Neural cell (in vitro differentiated cells): ENCODE measurements around the gene CABP1. TPM values are rescaled to one million over a fixed set of nuclear protein-coding genes. Genes with fewer than 3 reads are reported as not detected.

Experiments
- H2AFZ ChIP-seq: fragments of 200-600, 300-800 bp; sonication (generic), shearing (Covaris generic); 2 replicates; pipeline ENCODE4 v1.6.0; 2014; ENCODE audit warnings: low read depth, mild to moderate bottlenecking, antibody characterized with exemption, low read length, moderate library complexity
- H3F3A ChIP-seq: fragments of 200-600 bp; shearing (Covaris generic); 2 replicates; pipeline ENCODE4 v1.6.1; 2016; ENCODE audit warnings: mild to moderate bottlenecking, moderate library complexity, mixed read lengths, antibody characterized with exemption, low read length; ENCODE audit not compliant: insufficient read depth, poor library complexity, severe bottlenecking
- H3K27ac ChIP-seq: fragments of 200-600, 300-800 bp; sonication (generic), shearing (Covaris generic); 2 replicates; pipeline ENCODE4 v1.5.1; 2014; ENCODE audit warnings: mild to moderate bottlenecking, low read length, moderate library complexity
- H3K27me3 ChIP-seq: fragments of 300-800, 200-600 bp; sonication (generic), shearing (Covaris generic); 2 replicates; pipeline ENCODE4 v1.6.0; 2014; ENCODE audit warnings: mild to moderate bottlenecking, low read depth, low read length, moderate library complexity; ENCODE audit not compliant: insufficient read depth
- H3K36me3 ChIP-seq: fragments of 300-800, 200-600 bp; sonication (generic), shearing (Covaris generic); 2 replicates; pipeline ENCODE4 v1.5.1; 2014; ENCODE audit warnings: mild to moderate bottlenecking, antibody characterized with exemption, low read length, moderate library complexity; ENCODE audit not compliant: insufficient read depth
- H3K4me2 ChIP-seq: fragments of 300-800, 200-600 bp; sonication (generic), shearing (Covaris generic); 2 replicates; pipeline ENCODE4 v1.6.0; 2014; ENCODE audit warnings: mild to moderate bottlenecking, low read length
- H3K4me3 ChIP-seq: fragments of 300-800, 200-600 bp; sonication (generic), shearing (Covaris generic); 2 replicates; pipeline ENCODE4 v1.5.1; 2014; ENCODE audit warnings: mild to moderate bottlenecking, low read length, moderate library complexity
- H3K79me2 ChIP-seq: fragments of 200-600 bp; shearing (Covaris generic); replicated peaks from 2 replicates; pipeline ENCODE4 v1.6.0; 2014; ENCODE audit warnings: mild to moderate bottlenecking, low read length, moderate library complexity; ENCODE audit not compliant: insufficient read depth
- H3K9ac ChIP-seq: fragments of 300-800, 200-600 bp; sonication (generic), shearing (Covaris generic); 2 replicates; pipeline ENCODE4 v1.6.1; 2016; ENCODE audit warnings: mild to moderate bottlenecking, low read length, mixed read lengths
- H3K9me2 ChIP-seq: fragments of 200-600 bp; shearing (Covaris generic); 2 replicates; pipeline ENCODE4 v1.6.1; 2016; ENCODE audit warnings: mild to moderate bottlenecking, low read length, mixed read lengths; ENCODE audit not compliant: insufficient read depth
- H3K9me3 ChIP-seq: fragments of 200-600, 300-800 bp; sonication (generic), shearing (Covaris generic); 2 replicates; pipeline ENCODE4 v1.6.1; 2016; ENCODE audit warnings: mild to moderate bottlenecking, mixed run types, low read length, moderate library complexity, mixed read lengths
- H4K20me1 ChIP-seq: fragments of 200-600 bp; shearing (Covaris generic); 2 replicates; pipeline ENCODE4 v1.6.1; 2016; ENCODE audit warnings: mild to moderate bottlenecking, mixed run types; ENCODE audit not compliant: insufficient read depth
- EP300 ChIP-seq: fragments of 450-650 bp; conservative IDR thresholded peaks from 2 replicates; pipeline ENCODE4 v1.6.1; 2014; ENCODE audit warnings: antibody characterized with exemption, mild to moderate bottlenecking, moderate library complexity; ENCODE audit not compliant: poor library complexity, severe bottlenecking
- EZH2 ChIP-seq: fragments of 200-600, 300-800 bp; shearing (Covaris generic), sonication (generic); IDR thresholded peaks from 2 replicates; pipeline ENCODE4 v1.6.1; 2014; ENCODE audit warnings: antibody characterized with exemption, low read length, borderline replicate concordance, mild to moderate bottlenecking; ENCODE audit not compliant: insufficient read depth, poor library complexity, severe bottlenecking
- MXI1 ChIP-seq: fragments of 450-650 bp; conservative IDR thresholded peaks from 2 replicates; pipeline ENCODE4 v1.6.1; 2014; ENCODE audit warnings: antibody characterized with exemption, mild to moderate bottlenecking; ENCODE audit not compliant: poor library complexity, severe bottlenecking
- RAD21 ChIP-seq: fragments of 450-650 bp; conservative IDR thresholded peaks from 2 replicates; pipeline ENCODE4 v1.6.1; 2014; ENCODE audit warnings: antibody characterized with exemption, mild to moderate bottlenecking, moderate library complexity
- TAF1 ChIP-seq: IDR thresholded peaks from 2 replicates; pipeline ENCODE4 v1.6.1; 2012; ENCODE audit warnings: low read depth
- polyA plus RNA-seq: library from polyadenylated mRNA; depleted of rRNA; stranded (reverse); fragments of >200 nt; gene quantifications from 2 replicates; pipeline ENCODE4 v1.2.3, GENCODE V29; 2014
- TF ChIP-seq, protein P1 (sequence below): fragments of 450-650 bp; IDR thresholded peaks from 2 replicates; pipeline ENCODE4 v1.5.1; 2014; ENCODE audit warnings: antibody characterized with exemption, mild to moderate bottlenecking, moderate library complexity; ENCODE audit not compliant: poor library complexity, severe bottlenecking
- TF ChIP-seq, protein P2 (sequence below): IDR thresholded peaks from 2 replicates; pipeline ENCODE4 v1.6.1; 2012; ENCODE audit warnings: borderline replicate concordance

The CABP1 gene
- polyA plus RNA-seq, 1 donor from 2014 or later, result 0.71 TPM

GRCh38 chr12:120630104-120630892 lies 10.1 kb upstream of the CABP1 start:
- Histone ChIP-seq H3K9me3 (no peaks in the 10 kb centered on the region), H3K4me3 (no peak overlapping the region), H3K79me2 (no peaks in the 10 kb centered on the region), H4K20me1 (no peaks in the 10 kb centered on the region), H3K27me3 (no peaks in the 10 kb centered on the region), H3K9me2 (no peaks in the 10 kb centered on the region), H3K9ac (no peak overlapping the region), H3K4me2 (no peak overlapping the region), H3F3A (no peaks in the 10 kb centered on the region), H2AFZ (no peak overlapping the region), H3K27ac (no peak overlapping the region), H3K36me3 (no peaks in the 10 kb centered on the region)
- TF ChIP-seq, protein P1, sequence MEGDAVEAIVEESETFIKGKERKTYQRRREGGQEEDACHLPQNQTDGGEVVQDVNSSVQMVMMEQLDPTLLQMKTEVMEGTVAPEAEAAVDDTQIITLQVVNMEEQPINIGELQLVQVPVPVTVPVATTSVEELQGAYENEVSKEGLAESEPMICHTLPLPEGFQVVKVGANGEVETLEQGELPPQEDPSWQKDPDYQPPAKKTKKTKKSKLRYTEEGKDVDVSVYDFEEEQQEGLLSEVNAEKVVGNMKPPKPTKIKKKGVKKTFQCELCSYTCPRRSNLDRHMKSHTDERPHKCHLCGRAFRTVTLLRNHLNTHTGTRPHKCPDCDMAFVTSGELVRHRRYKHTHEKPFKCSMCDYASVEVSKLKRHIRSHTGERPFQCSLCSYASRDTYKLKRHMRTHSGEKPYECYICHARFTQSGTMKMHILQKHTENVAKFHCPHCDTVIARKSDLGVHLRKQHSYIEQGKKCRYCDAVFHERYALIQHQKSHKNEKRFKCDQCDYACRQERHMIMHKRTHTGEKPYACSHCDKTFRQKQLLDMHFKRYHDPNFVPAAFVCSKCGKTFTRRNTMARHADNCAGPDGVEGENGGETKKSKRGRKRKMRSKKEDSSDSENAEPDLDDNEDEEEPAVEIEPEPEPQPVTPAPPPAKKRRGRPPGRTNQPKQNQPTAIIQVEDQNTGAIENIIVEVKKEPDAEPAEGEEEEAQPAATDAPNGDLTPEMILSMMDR, result no peak
- TF ChIP-seq, protein P2, sequence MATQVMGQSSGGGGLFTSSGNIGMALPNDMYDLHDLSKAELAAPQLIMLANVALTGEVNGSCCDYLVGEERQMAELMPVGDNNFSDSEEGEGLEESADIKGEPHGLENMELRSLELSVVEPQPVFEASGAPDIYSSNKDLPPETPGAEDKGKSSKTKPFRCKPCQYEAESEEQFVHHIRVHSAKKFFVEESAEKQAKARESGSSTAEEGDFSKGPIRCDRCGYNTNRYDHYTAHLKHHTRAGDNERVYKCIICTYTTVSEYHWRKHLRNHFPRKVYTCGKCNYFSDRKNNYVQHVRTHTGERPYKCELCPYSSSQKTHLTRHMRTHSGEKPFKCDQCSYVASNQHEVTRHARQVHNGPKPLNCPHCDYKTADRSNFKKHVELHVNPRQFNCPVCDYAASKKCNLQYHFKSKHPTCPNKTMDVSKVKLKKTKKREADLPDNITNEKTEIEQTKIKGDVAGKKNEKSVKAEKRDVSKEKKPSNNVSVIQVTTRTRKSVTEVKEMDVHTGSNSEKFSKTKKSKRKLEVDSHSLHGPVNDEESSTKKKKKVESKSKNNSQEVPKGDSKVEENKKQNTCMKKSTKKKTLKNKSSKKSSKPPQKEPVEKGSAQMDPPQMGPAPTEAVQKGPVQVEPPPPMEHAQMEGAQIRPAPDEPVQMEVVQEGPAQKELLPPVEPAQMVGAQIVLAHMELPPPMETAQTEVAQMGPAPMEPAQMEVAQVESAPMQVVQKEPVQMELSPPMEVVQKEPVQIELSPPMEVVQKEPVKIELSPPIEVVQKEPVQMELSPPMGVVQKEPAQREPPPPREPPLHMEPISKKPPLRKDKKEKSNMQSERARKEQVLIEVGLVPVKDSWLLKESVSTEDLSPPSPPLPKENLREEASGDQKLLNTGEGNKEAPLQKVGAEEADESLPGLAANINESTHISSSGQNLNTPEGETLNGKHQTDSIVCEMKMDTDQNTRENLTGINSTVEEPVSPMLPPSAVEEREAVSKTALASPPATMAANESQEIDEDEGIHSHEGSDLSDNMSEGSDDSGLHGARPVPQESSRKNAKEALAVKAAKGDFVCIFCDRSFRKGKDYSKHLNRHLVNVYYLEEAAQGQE, result no peak
- TF ChIP-seq MXI1, result no peak

- H3F3A ChIP-seq, result no peaks in the 10 kb centered on the region
- no peak overlapping the region for H2AFZ ChIP-seq
- no peak overlapping the region for H3K4me3 ChIP-seq
- H3K9ac ChIP-seq, result no peak overlapping the region
- no peak for TF ChIP-seq EZH2
- H3K4me2 ChIP-seq, result no peak overlapping the region
- no peaks in the 10 kb centered on the region for H3K27me3 ChIP-seq
- no peaks in the 10 kb centered on the region for H3K9me2 ChIP-seq
- H4K20me1 ChIP-seq, result no peaks in the 10 kb centered on the region
- no peaks in the 10 kb centered on the region for H3K9me3 ChIP-seq
- H3K27ac ChIP-seq, result no peak overlapping the region
- no peaks in the 10 kb centered on the region for H3K36me3 ChIP-seq
- no peaks in the 10 kb centered on the region for H3K79me2 ChIP-seq
Observed at GRCh38 chr12:120631097-120631496, 9.3 kb upstream of the CABP1 start.

DNA sequence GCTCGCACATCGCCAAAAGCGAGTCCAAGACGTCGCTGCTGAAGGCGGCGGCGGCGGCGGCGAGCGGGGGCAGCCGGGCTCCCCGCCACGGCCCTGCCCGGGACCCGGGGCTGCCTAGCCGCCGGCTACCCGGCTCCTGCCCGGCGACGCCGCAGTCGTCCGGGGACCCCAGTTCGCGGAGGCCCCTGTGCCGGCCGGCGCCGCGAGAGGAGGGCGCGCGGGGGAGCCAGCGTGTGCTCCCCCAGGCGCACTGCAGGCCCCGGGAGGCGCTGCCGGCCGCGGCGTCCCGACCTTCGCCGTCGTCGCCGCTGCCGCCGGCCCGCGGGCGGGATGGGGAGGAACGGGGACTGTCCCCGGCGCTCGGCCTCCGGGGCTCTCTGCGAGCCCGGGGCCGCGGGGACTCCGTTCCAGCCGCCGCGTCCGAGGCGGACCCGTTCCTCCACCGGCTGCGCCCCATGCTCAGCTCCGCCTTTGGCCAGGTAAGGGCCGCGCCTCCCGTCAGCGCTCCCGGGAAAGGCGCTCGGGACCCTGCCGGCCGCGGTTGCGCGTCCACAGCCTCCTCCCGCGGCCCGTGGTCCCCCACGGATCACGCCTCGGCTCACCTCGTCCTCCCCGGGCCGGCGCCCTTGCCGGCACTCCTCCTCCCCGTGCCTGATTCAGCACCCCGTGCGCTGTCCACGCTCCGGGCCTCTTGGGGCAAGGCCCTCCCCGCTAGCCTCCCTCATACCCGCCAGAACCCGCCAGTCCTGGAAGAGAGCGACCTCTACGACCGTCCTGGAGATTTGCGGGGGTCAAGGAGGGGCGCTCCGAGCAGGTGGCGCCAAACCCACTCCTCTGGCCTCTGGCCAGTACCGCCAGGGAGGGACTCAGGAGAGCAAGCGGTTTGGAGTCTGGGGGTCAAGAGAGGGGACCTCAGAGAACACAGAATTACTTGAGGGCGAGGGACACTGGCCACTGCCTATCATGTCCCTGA lies 721 bp downstream of the CABP1 start:
- Histone ChIP-seq H3K36me3 (no peaks in the 10 kb centered on the region), H3K9me2 (no peaks in the 10 kb centered on the region), H3K4me2 (peak overlapping the region; percentile 25), H3K27ac (no peak overlapping the region), H3K27me3 (peaks cover 48% of the 10 kb centered on the region), H3K79me2 (no peaks in the 10 kb centered on the region), H4K20me1 (no peaks in the 10 kb centered on the region), H3K9ac (peak overlapping the region; percentile 54), H3K9me3 (no peaks in the 10 kb centered on the region), H2AFZ (no peak overlapping the region), H3F3A (no peaks in the 10 kb centered on the region), H3K4me3 (peak overlapping the region; percentile 71)
- peak; percentile 65 for TF ChIP-seq EZH2
- TF ChIP-seq EP300, result no peak
- TF ChIP-seq RAD21, result peak; percentile 8
- TF ChIP-seq, protein P2, result no peak
- no peak for TF ChIP-seq TAF1
- TF ChIP-seq, protein P1, result no peak
- no peak for TF ChIP-seq MXI1
